Kasumi-1 (cell line): Measurements from ENCODE around the gene PAFAH1B1.
"Not testable (repeated sequence)": the region's sequence is repeated elsewhere in the genome, so short reads cannot be mapped to it uniquely, and the experiment has no call there.

ENCODE experiments used
- DNase-seq, 2 experiments: peaks; one replicate each; lab custom pipeline; 2025; lab: John Stamatoyannopoulos, UW

PAFAH1B1 gene

GRCh38 chr17:2690165-2691068 lies 97.0 kb downstream of the PAFAH1B1 start:
- DNase-seq = no peak

GRCh38 chr17:2691069-2691871 lies 97.8 kb downstream of the PAFAH1B1 start:
- no peak for DNase-seq

GRCh38 chr17:2691965-2692780 lies 98.7 kb downstream of the PAFAH1B1 start:
- DNase-seq = no peak

GRCh38 chr17:2692781-2693135 lies 99.3 kb downstream of the PAFAH1B1 start:
- DNase-seq = no peak

- no peak for DNase-seq
These were observed 100.3 kb downstream of the PAFAH1B1 start for GRCh38 chr17:2693561-2694380.

GRCh38 chr17:2694381-2695242 lies 101.2 kb downstream of the PAFAH1B1 start:
- DNase-seq = no peak

GRCh38 chr17:2695243-2695960 lies 101.9 kb downstream of the PAFAH1B1 start:
- no peak for DNase-seq

GRCh38 chr17:2695961-2696760 lies 102.7 kb downstream of the PAFAH1B1 start:
- no peak for DNase-seq

- no peak for DNase-seq
These were observed 104.2 kb downstream of the PAFAH1B1 start for GRCh38 chr17:2697611-2698162.

GRCh38 chr17:2699216-2699805 lies 105.9 kb downstream of the PAFAH1B1 start:
- not testable (repeated sequence) for DNase-seq

GRCh38 chr17:2700030-2700490 lies 106.6 kb downstream of the PAFAH1B1 start:
- DNase-seq = no peak

GRCh38 chr17:2700491-2701141 lies 107.2 kb downstream of the PAFAH1B1 start:
- DNase-seq = peak; percentile 45 to 100

- no peak for DNase-seq
These were observed 107.9 kb downstream of the PAFAH1B1 start for GRCh38 chr17:2701161-2701995.

GRCh38 chr17:2701996-2702741 lies 108.7 kb downstream of the PAFAH1B1 start:
- DNase-seq = no peak

GRCh38 chr17:2703181-2703580 lies 109.7 kb downstream of the PAFAH1B1 start:
- DNase-seq = no peak

- DNase-seq = no peak
These were observed 110.2 kb downstream of the PAFAH1B1 start for GRCh38 chr17:2703606-2704005.
